Measurements from ENCODE around the gene BRINP2. TPM values are rescaled to one million over a fixed set of nuclear protein-coding genes. Genes with fewer than 3 reads are reported as not detected.

BRINP2 gene
- total RNA-seq, 1 donor from 2014 or later: 23.7 TPM

DNA sequence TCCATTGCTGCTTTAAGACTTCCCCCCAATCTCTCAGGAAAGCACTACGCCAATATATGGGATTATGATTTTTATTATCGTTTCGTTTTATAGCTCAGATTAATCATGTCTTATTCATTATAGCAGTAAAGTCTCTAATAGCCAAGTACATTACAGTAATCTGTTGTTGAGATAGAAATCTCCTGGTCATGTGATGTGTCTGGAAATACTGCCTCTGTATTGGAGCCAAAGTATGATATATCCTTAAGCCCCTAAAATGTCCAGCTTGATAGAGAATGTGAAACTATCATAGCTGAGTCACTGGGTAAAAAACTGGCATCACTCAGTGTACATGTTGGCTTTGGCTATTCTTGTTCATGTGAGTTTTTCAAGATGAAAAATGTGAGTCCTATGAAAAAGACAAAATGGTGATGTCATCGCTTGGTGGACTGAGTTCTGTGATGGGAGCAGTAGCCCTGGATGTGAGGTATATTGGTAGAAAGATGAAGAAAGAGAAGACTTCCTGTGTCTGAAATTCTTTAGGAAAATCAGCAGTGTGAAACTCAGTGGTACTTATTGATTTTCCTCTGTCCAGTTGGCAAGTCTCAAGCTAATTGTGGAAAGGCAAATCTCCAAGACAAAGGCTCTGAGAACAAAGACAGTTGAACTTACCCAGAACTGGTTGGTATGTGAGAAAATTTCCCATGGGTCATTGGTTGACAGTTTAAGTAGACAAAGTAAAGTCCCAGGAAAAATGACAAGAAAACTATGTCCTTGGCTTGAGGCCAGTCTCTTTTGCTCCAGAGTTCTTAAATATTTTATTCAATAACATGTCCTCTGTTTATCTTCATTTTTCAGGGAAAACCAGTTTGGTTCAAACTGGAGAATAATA is 76.2 kb downstream of the BRINP2 start:
- no peaks in the 10 kb centered on the region for H3K27me3 Mint-ChIP-seq
- H3K4me3 Mint-ChIP-seq: no peak overlapping the region
- peak overlapping the region; percentile 72 for H3K27ac Mint-ChIP-seq
- H3K36me3 Mint-ChIP-seq: peaks cover 3% of the 10 kb centered on the region
- no peaks in the 10 kb centered on the region for H3K9me3 Mint-ChIP-seq
- H3K4me1 Mint-ChIP-seq (ENCODE audit: unreplicated experiment): peaks cover 13% of the 10 kb centered on the region
- no peak for DNase-seq (ENCODE audit: extremely low spot score, unreplicated experiment)
- TF ChIP-seq, protein P1, sequence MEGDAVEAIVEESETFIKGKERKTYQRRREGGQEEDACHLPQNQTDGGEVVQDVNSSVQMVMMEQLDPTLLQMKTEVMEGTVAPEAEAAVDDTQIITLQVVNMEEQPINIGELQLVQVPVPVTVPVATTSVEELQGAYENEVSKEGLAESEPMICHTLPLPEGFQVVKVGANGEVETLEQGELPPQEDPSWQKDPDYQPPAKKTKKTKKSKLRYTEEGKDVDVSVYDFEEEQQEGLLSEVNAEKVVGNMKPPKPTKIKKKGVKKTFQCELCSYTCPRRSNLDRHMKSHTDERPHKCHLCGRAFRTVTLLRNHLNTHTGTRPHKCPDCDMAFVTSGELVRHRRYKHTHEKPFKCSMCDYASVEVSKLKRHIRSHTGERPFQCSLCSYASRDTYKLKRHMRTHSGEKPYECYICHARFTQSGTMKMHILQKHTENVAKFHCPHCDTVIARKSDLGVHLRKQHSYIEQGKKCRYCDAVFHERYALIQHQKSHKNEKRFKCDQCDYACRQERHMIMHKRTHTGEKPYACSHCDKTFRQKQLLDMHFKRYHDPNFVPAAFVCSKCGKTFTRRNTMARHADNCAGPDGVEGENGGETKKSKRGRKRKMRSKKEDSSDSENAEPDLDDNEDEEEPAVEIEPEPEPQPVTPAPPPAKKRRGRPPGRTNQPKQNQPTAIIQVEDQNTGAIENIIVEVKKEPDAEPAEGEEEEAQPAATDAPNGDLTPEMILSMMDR (conservative IDR thresholded peaks at IDR 0.05): no peak

DNA sequence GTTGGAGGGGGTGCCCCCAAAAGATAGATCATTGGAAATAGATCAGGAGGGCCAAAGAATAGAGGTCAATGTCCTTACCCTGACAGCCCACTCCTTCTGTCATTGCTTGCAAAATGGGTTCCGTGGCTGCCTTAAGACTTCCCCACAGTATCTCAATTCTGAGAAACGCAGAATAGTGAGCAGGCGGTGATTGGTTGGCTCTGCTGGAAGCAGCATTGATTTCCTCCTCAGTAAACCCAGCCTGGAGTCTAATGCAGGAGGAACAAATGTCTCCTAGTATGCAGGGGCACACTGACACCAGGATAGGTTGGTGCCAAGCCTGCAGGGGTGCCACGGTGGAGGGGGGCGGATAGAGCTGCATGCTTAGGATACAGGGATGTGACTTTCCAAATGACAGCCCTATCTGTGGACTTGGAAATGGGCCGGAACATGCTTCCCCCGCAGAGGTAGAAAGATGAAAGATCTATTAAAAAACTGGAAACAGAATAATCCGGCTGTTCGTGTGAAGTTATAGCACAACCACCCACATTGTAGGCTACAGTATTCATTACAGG is 76.9 kb downstream of the BRINP2 start:
- TF ChIP-seq, protein P1 (conservative IDR thresholded peaks at IDR 0.05): no peak
- Mint-ChIP-seq H3K27ac (peak overlapping the region; percentile 17), H3K4me1 (ENCODE audit: unreplicated experiment) (peaks cover 13% of the 10 kb centered on the region), H3K9me3 (peaks cover 3% of the 10 kb centered on the region), H3K27me3 (no peaks in the 10 kb centered on the region), H3K36me3 (peaks cover 3% of the 10 kb centered on the region), H3K4me3 (no peak overlapping the region)
- DNase-seq (ENCODE audit: extremely low spot score, unreplicated experiment): no peak

DNA sequence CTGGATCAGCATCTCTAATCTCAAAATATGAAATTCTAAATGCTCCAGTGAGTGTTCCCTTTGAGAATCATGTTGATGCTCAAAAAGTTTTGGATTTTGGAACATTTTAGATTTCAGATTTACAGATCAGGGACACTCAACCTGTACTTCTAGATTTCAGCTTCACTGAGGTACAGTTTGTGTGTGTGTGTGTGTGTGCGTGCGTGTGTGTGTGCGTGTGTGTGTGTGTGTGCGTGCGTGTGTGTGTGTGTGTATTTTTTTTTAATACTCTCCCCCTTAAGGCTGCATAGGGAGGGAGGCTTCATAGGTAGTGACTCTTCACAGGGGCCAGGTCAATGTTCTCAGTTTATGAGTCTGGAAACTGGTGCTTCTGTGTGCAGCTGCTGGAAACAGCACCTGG is 77.5 kb downstream of the BRINP2 start:
- DNase-seq (ENCODE audit: extremely low spot score, unreplicated experiment): no peak
- H3K27me3 Mint-ChIP-seq: no peaks in the 10 kb centered on the region
- peaks cover 5% of the 10 kb centered on the region for H3K9me3 Mint-ChIP-seq
- H3K4me3 Mint-ChIP-seq: no peak overlapping the region
- H3K36me3 Mint-ChIP-seq: peaks cover 3% of the 10 kb centered on the region
- no peak overlapping the region for H3K27ac Mint-ChIP-seq
- H3K4me1 Mint-ChIP-seq (ENCODE audit: unreplicated experiment): peaks cover 13% of the 10 kb centered on the region
- TF ChIP-seq, protein P1 (conservative IDR thresholded peaks at IDR 0.05): no peak

DNA sequence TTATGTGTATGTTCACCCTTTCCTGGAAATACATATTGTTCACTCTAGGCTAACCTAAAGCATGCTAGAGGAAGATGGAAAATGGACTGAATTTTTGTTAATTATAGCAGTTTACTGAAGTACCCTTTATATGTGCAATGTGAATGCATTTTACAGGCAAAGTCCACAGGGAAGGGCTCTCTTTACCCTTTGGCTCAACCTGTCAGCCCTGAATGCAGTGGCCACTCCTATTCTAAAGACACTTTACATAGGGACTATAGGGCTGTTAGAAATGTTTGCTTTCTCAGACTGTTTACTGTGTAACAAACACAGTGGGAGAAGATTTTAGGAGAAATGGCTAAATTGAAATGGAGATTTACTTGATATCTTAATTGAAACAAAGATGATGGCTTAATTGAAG is 78.5 kb downstream of the BRINP2 start:
- TF ChIP-seq, protein P1 (conservative IDR thresholded peaks at IDR 0.05): no peak
- no peak for DNase-seq (ENCODE audit: extremely low spot score, unreplicated experiment)
- Mint-ChIP-seq H3K36me3 (no peaks in the 10 kb centered on the region), H3K27ac (no peak overlapping the region), H3K4me3 (no peak overlapping the region), H3K4me1 (ENCODE audit: unreplicated experiment) (peaks cover 13% of the 10 kb centered on the region), H3K9me3 (peaks cover 5% of the 10 kb centered on the region), H3K27me3 (no peaks in the 10 kb centered on the region)

DNA sequence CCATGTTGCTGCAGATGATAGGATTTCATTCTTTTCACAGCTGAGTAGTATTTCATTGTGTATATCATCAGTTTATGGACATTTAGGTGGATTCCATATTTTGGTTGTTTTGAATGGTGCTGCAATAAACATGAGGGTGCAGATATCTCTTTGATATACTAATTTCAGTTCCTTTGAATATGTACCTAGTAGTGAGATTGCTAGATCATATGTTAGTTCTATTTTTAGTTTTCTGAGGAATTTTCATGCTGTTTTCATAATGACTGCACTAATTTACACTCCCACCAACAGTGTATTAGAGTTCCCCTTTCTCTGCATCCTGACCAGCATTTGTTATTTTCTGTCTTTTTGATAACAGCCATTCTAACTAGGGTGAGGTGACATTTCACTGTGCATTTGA is 82.1 kb downstream of the BRINP2 start:
- Mint-ChIP-seq H3K4me1 (ENCODE audit: unreplicated experiment) (peaks cover 19% of the 10 kb centered on the region), H3K27me3 (peaks cover 6% of the 10 kb centered on the region), H3K36me3 (peaks cover 8% of the 10 kb centered on the region), H3K9me3 (peaks cover 9% of the 10 kb centered on the region), H3K27ac (no peak overlapping the region), H3K4me3 (no peak overlapping the region)
- TF ChIP-seq, protein P1 (conservative IDR thresholded peaks at IDR 0.05): no peak
- no peak for DNase-seq (ENCODE audit: extremely low spot score, unreplicated experiment)
